ENCODE data around the gene ZNF611. TPM values are rescaled to one million over a fixed set of nuclear protein-coding genes. Genes with fewer than 3 reads are reported as not detected.

ZNF611 gene
- total and polyA plus RNA-seq, 9 of the 15 experiments (the other 6 are each of a cell fraction or from before 2014, with no cell fraction given), result 3.7 to 29.6 (median 12.8) TPM

- TF ChIP-seq GATA2 (CRISPR knock-in tag; IDR thresholded peaks at IDR 0.05), result no peak; the same call in 1 of the 2 replicates
- peak; percentile 63; the same call in 1 of the 2 replicates for TF ChIP-seq E2F1 (CRISPR knock-in tag; IDR thresholded peaks at IDR 0.05)
- TF ChIP-seq DMBX1 (CRISPR knock-in tag; IDR thresholded peaks at IDR 0.05; ENCODE audit: borderline replicate concordance), result no peak
- TF ChIP-seq LEF1 (IDR thresholded peaks at IDR 0.05), result peak; percentile 34; the same call in 1 of the 2 replicates
- peak; percentile 60 for TF ChIP-seq FOSL1 (tag; conservative IDR thresholded peaks at IDR 0.05)
- peak; percentile 10; the same call in 1 of the 2 replicates for TF ChIP-seq CBFB (CRISPR knock-in tag; IDR thresholded peaks at IDR 0.05)
- TF ChIP-seq NUFIP1 (IDR thresholded peaks at IDR 0.05; ENCODE audit: partially characterized antibody), result no peak
- 0 out of 4 replicates have a peak, but pooled peaks of 1 of the 2 experiments have one; percentile 17 for TF ChIP-seq TRIM24 (IDR thresholded peaks at IDR 0.05)
- TF ChIP-seq ADNP (tag; IDR thresholded peaks at IDR 0.05), result no peak
- no peak for TF ChIP-seq ELK3 (CRISPR knock-in tag; IDR thresholded peaks at IDR 0.05)
- TF ChIP-seq TCF15 (CRISPR knock-in tag; IDR thresholded peaks at IDR 0.05), result no peak
- TF ChIP-seq ZBTB5 (IDR thresholded peaks at IDR 0.05), result no peak
- TF ChIP-seq TEAD4 (IDR thresholded peaks at IDR 0.05; ENCODE audit: low read length), result peak; percentile 3; the same call in 1 of the 2 replicates
- TF ChIP-seq TEAD4 (CRISPR knock-in tag; IDR thresholded peaks at IDR 0.05; ENCODE audit: borderline replicate concordance), result no peak
- no peak for TF ChIP-seq HDAC8 (tag; IDR thresholded peaks at IDR 0.05)
- TF ChIP-seq HLTF (IDR thresholded peaks at IDR 0.05), result 0 out of 2 replicates have a peak, but pooled peaks have one; percentile 48
- TF ChIP-seq SP2 (IDR thresholded peaks at IDR 0.05; ENCODE audit: extremely low read depth, low read depth, low read length, poor library complexity, severe bottlenecking), result no peak
- TF ChIP-seq PRPF4 (IDR thresholded peaks at IDR 0.05; ENCODE audit: insufficient read depth, low read depth, low read length, poor library complexity, severe bottlenecking), result no peak
- TF ChIP-seq HNRNPUL1 (IDR thresholded peaks at IDR 0.05; ENCODE audit: low read length), result no peak
- no peak for TF ChIP-seq PHB (CRISPR knock-in tag; IDR thresholded peaks at IDR 0.05)
- TF ChIP-seq ETV6 (IDR thresholded peaks at IDR 0.05; ENCODE audit: borderline replicate concordance in 1 of 2, low read depth in 2 of 2, low read length in 1 of 2), result no peak
- TF ChIP-seq ETV6 (CRISPR knock-in tag; IDR thresholded peaks at IDR 0.05; ENCODE audit: borderline replicate concordance), result no peak
- no peak for TF ChIP-seq FIP1L1 (IDR thresholded peaks at IDR 0.05; ENCODE audit: low read depth, low read length, poor library complexity, severe bottlenecking)
- no peak for TF ChIP-seq SMARCC2 (IDR thresholded peaks at IDR 0.05; ENCODE audit: low read depth)
These were observed 44.3 kb downstream of the ZNF611 start (continued) for GRCh38 chr19:52690369-52691214.

Measured in K562 (cell line).